GM21515 (cell line): ENCODE measurements around the gene CHST11.

Experiments
- ATAC-seq: cut with Tn5 transposase; IDR thresholded peaks from one replicate; pipeline ENCODE4 v1.9.1; 2021; ENCODE audit not compliant: unreplicated experiment

Gene CHST11

GRCh38 chr12:104709692-104710435 is 253.1 kb downstream of the CHST11 start:
- no peak for ATAC-seq

DNA sequence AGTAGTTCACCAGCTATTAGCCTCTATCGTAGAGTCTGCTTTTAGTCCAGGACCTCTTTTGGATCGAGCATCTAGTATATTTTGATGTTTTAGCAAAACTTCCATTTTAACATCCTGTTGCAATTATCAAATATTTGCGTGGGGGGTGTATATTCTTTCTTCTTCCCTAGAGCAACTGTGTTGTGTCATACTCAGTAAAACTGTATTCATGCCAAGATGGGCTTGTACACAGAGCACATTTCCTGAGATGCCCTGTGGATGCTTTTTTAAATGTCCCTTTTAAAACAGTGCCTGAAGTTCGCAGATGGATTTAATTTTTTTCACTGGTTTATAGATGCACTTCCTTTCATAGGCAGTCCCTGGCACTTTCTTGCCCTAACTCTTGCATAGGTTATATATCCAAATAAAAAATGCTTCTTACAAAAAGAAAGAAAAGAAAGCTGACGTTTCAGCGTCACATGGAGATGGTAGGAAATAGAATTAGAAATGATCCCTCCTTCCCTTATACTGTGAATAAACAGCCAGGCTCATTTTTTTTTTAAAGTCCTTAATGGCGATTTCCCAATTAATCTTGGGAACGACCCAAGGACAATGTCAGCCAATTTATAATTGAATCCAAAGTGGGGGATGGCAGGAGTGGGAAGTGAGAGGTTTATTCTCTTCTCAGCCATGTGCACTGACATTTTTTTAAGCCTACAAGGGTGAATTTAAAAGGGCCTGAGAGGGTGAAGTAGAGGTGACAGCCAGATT is 254.4 kb downstream of the CHST11 start:
- ATAC-seq = no peak

GRCh38 chr12:104712477-104712876 is 255.7 kb downstream of the CHST11 start:
- ATAC-seq = no peak

GRCh38 chr12:104712968-104713367 is 256.2 kb downstream of the CHST11 start:
- no peak for ATAC-seq

GRCh38 chr12:104713444-104713843 is 256.7 kb downstream of the CHST11 start:
- no peak for ATAC-seq

GRCh38 chr12:104714369-104714768 is 257.6 kb downstream of the CHST11 start:
- ATAC-seq = no peak

- no peak for ATAC-seq
Observed at GRCh38 chr12:104716172-104716571, 259.4 kb downstream of the CHST11 start.

DNA sequence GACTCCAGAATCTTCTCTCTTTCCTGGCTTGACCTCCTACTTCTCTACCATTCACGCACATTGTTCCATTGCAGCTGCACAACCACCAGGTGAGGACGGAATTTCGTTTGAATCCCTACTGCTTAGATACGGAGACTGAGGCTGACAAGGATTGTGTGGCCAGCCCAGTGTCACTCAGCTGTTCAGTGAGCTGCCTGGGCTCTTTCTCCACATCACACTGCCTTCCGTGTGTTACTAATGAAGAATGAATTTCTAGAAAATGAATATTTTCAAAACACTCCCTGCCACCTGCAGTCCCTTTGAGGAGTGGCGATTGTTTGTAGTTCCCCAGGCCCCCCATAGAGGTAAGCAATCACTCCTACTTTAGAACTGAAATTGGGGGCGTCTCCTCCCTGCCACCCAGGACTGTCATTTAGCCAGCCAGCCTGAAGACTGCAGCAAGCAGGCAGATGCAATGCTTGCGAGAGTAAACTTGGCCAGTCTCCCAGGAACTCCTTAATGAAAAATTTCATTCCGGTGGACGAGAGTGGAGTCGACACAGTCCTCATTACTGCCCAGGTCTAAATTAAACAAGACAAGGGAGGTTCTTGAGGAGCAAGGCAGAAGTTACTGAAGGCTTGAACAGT is 261.7 kb downstream of the CHST11 start:
- no peak for ATAC-seq

DNA sequence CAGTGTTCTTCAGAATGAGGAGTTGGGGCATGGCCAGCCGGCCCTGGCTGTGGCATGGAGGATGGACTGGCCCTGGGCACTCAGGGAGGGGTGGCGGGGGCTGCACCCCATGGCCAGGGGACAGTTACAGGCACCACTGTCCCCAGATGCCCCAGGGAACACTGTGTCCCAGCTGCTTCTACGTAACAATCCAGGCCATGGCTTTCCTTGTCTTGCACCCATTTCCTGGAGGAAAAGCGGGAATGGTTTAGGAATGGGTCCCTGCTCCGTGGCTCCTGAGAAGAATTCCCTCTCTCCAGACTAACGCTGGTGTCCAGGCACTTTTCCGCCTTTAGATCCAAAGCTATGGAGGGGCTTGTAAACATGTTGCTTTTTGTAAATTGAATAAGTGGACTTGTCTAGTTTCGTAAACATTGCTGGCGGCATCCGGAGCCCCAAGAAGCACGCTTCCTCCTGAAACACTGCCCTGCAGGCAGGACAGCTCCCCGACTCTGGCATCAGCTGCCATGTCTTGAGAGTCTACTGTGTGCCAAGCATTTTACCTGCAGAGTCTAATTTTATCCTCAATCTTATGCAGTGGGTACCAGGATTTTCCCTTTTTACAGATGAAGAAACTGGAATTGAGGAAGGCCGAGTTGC is 263.1 kb downstream of the CHST11 start:
- ATAC-seq = no peak

DNA sequence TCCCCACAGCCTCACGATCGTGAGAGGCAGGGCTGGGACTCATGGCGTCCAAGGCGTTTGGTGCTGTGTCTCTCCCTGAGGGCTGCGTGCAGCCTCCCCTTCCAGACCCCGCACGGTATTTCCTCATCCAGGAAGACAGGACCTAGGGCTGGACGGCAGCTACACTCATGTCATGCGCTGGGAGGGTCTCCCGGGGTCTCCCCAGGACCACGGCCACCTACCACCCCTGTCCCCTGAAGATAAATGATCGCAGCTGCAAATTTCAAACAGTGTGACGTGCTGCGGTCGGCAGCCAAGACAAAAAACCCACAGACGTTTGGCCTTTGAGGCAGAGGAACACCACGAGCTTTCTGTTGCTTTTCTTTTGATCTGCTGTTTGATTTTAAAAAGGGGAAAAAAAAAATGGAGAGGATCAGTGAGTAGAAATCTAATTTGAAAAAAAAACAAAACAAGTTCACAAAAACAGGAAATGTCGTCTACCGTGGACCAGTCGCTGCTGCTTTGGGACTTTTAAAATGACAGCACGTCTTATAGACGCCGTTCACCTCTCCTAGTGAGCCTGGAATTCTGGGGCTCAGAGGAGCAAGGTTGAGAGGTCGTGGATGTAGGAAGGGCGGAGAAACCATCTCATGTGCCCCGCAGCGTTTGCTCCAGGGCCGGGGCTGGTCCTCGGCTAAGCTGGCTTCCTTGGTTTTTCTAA is 263.7 kb downstream of the CHST11 start:
- no peak for ATAC-seq

GRCh38 chr12:104721039-104721405 is 264.3 kb downstream of the CHST11 start:
- no peak for ATAC-seq

GRCh38 chr12:104721936-104722335 is 265.2 kb downstream of the CHST11 start:
- ATAC-seq = no peak

DNA sequence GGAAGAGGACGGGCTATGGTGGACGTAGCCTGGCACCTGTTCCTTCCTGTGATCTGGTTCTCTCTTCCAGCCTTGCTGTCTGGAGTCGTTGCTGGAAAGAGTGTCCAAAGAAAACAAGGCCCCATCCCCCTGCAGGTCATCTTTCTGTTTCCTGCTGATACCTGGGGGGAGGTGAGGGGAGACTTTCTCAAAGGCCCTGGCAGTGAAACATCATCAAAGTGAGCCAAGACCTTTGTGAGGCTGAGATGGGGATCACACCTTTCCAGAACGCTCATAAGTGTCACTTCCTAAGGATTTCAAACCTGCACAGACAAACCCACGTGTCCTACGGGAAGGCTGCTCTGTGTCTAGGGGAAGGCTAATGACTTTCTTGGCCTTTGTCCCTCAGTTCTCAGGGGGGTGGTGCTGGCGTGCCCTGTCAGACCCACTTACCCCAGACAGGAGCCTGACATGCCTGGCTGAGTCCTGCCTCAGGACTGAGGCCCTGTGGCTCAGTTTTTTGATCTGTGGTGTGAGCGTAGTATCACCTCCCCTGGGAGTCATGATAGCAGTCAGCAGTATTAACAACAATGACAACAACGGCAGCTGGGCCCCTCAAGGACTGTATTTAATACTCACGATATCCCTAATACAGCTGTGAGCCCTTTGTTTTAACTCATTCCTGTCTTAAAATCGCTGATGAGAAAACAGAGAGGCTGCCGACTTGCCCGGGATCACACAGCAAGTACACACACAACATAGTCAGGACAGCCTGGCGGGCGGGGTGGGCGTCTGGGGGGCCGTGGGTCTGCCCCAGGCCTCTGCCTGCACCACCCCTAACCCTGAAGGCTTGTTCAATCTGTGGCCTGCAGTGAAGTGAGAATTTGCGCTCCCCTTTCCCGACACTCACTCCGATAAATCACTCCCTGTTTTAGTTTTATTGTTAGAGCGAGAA is 266.1 kb downstream of the CHST11 start:
- no peak for ATAC-seq

DNA sequence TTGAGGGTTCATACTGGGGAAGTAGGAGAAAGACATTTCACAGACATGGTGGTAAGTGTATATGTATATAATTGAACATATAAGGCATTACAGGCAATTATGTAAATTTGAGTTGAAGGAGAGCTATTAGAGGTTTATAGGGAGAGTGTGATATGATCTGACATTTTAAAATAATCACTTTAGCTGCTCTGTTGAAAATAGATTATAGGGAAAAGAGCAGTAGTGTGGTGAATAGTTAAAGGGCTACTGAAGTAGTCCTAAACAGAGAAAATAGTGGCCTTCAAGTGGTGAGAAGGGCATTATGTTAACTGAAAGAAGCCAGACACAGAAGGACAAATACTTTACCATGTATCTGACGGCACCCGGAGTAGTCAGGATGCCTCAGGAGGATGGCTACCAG is 267.1 kb downstream of the CHST11 start:
- ATAC-seq = no peak

GRCh38 chr12:104724992-104725585 is 268.3 kb downstream of the CHST11 start:
- no peak for ATAC-seq

GRCh38 chr12:104725610-104726009 is 268.9 kb downstream of the CHST11 start:
- no peak for ATAC-seq

- ATAC-seq = no peak
Observed at GRCh38 chr12:104727726-104728465, 271.1 kb downstream of the CHST11 start.

- ATAC-seq = no peak
Observed at GRCh38 chr12:104729091-104729490, 272.3 kb downstream of the CHST11 start.
